GM21786 (cell line): Measurements from ENCODE around the gene EIF2S2.

Experiments
- ATAC-seq: cut with Tn5 transposase; IDR thresholded peaks from one replicate; pipeline ENCODE4 v1.9.1; 2021; ENCODE audit not compliant: unreplicated experiment

EIF2S2 gene

GRCh38 chr20:34122274-34122980, 10.4 kb upstream of the EIF2S2 start:
- ATAC-seq = no peak

GRCh38 chr20:34120213-34120612, 8.2 kb upstream of the EIF2S2 start:
- no peak for ATAC-seq

GRCh38 chr20:34115232-34115631, 3.2 kb upstream of the EIF2S2 start:
- ATAC-seq = no peak

- ATAC-seq = no peak
Observed at GRCh38 chr20:34114809-34115208, 2.8 kb upstream of the EIF2S2 start.

GRCh38 chr20:34112600-34113101, 608 bp upstream of the EIF2S2 start:
- no peak for ATAC-seq

GRCh38 chr20:34110745-34111641, 1.1 kb downstream of the EIF2S2 start:
- no peak for ATAC-seq

GRCh38 chr20:34110025-34110744, 1.9 kb downstream of the EIF2S2 start:
- no peak for ATAC-seq

GRCh38 chr20:34109442-34109841, 2.6 kb downstream of the EIF2S2 start:
- no peak for ATAC-seq

GRCh38 chr20:34108616-34109174, 3.3 kb downstream of the EIF2S2 start:
- ATAC-seq = no peak

- no peak for ATAC-seq
Observed at GRCh38 chr20:34105978-34106675, 5.9 kb downstream of the EIF2S2 start.

GRCh38 chr20:34104059-34104458, 8.0 kb downstream of the EIF2S2 start:
- ATAC-seq = no peak

GRCh38 chr20:34102342-34102741, 9.7 kb downstream of the EIF2S2 start:
- ATAC-seq = no peak

GRCh38 chr20:34100576-34100975, 11.5 kb downstream of the EIF2S2 start:
- no peak for ATAC-seq

GRCh38 chr20:34099675-34100074, 12.4 kb downstream of the EIF2S2 start:
- ATAC-seq = no peak

- no peak for ATAC-seq
Observed at GRCh38 chr20:34098570-34098969, 13.5 kb downstream of the EIF2S2 start.

- ATAC-seq = no peak
Observed at GRCh38 chr20:34096699-34097444, 15.2 kb downstream of the EIF2S2 start.

GRCh38 chr20:34095825-34096224, 16.2 kb downstream of the EIF2S2 start:
- no peak for ATAC-seq

- no peak for ATAC-seq
Observed at GRCh38 chr20:34093895-34094294, 18.1 kb downstream of the EIF2S2 start.

- ATAC-seq = no peak
Observed at GRCh38 chr20:34091637-34092200, 20.3 kb downstream of the EIF2S2 start.
